GM08714 (cell line): ENCODE results near the gene TFAP2B.

Source experiments
- H3K4me3 ChIP-seq: fragments of 200-500 bp; sonication (Bioruptor generic); 2 replicates; pipeline ENCODE4 v1.5.1; 2014; ENCODE audit warnings: mild to moderate bottlenecking, low read length, inconsistent platforms
- ZNF274 ChIP-seq: IDR thresholded peaks from 2 replicates; pipeline ENCODE4 v1.6.1; 2012; ENCODE audit warnings: mild to moderate bottlenecking, low read depth, low read length

Gene TFAP2B

GRCh38 chr6:50834929-50835410, 16.3 kb downstream of the TFAP2B start:
- TF ChIP-seq ZNF274: no peak
- no peak overlapping the region for H3K4me3 ChIP-seq

GRCh38 chr6:50836231-50836630, 17.6 kb downstream of the TFAP2B start:
- no peak for TF ChIP-seq ZNF274
- H3K4me3 ChIP-seq: no peak overlapping the region

GRCh38 chr6:50837589-50838445, 19.1 kb downstream of the TFAP2B start:
- no peak overlapping the region for H3K4me3 ChIP-seq
- no peak for TF ChIP-seq ZNF274

DNA sequence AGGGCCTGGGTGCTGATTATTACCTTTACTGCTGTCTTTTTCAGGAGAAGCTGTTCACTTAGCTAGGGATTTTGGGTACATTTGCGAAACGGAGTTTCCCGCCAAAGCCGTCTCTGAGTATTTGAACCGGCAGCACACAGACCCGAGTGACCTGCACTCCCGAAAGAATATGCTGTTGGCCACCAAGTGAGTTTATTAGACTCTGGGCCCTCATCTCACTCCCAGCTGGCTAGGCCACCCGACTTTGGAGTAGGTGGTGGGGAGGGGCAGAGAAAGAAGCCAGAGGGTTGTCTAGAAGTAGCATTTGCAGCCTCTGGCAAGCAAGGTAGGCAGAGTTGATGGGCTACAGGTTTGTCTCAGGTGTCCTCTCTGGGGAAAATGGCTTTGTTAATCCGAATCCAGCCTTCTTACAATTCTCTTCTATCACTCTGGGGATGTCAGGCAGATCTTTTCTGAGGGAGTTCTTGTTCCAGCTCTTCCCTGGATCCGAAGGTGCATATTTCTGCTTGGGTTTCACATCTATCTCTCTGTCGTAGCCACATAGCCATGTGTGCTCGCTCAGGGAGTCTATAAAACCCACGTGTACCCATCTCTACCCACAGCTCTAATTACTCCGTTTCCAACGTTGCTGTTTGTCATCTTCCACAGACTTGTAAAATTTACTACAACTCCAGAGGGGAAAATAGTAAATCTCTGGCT, 21.6 kb downstream of the TFAP2B start:
- TF ChIP-seq ZNF274: no peak
- no peak overlapping the region for H3K4me3 ChIP-seq

- TF ChIP-seq ZNF274: no peak
- H3K4me3 ChIP-seq: no peak overlapping the region
Observed at GRCh38 chr6:50840811-50841192, 22.1 kb downstream of the TFAP2B start.

DNA sequence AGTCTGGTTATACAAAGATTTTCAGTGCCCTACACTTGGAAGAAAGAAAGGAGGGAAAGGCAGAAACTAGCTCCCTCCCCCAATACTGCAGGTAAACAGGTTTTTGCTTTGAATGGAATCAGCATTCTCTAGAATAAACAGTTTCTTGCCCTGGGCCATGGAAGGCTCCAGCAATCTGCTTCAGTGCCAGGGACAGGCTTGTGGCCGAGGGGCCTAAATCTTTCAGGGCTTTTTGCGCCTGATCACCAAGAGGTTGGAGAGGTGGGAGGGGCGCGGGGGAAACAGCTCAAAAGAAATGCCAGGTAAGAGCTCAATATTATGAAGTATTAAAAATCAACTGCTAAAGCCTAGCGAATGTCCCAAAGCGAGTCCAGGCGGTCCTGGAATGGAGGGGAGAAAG, 23.8 kb downstream of the TFAP2B start:
- no peak for TF ChIP-seq ZNF274
- no peak overlapping the region for H3K4me3 ChIP-seq

- no peak overlapping the region for H3K4me3 ChIP-seq
- no peak for TF ChIP-seq ZNF274
Observed at GRCh38 chr6:50842861-50843384, 24.3 kb downstream of the TFAP2B start.

- no peak for TF ChIP-seq ZNF274
- H3K4me3 ChIP-seq: no peak overlapping the region
Observed at GRCh38 chr6:50843842-50844241, 25.2 kb downstream of the TFAP2B start.

- no peak overlapping the region for H3K4me3 ChIP-seq
- TF ChIP-seq ZNF274: no peak
Observed at GRCh38 chr6:50845499-50846143, 26.9 kb downstream of the TFAP2B start.

DNA sequence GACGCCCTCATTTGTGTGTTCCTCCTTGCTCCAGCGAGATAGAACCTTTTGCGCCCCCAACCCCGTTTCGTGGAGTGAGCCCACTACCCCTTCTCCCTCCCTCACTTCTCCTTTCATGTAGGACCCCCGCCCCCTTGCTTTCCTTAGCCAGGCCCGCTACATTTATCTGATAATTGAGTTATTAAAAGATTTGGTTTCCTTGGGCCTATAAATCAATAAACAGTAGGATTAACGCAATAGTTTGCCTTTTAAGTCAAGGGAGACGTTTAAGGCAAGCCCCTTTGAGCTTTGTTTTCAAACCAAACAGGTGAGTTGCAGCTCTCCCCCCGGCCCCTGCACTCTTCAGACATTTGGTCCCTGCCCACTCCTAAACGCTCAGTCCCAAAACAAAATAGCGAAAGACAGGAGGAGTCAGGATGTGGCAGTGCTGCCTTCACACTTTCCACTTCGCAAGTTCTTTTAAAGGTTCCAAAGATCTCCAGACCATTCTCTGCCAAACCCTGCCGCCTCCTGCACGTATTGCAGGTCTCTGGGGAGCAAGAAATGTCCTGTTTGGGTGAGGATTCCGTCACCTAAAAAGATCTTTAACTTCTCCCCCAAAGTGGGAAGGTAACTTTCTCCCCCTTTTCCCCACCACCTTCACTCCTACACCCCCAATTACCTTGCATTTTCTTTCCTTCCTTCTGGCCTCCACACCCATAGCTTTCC, 27.6 kb downstream of the TFAP2B start:
- no peak for TF ChIP-seq ZNF274
- no peak overlapping the region for H3K4me3 ChIP-seq

- no peak overlapping the region for H3K4me3 ChIP-seq
- no peak for TF ChIP-seq ZNF274
Observed at GRCh38 chr6:50846852-50847155, 28.1 kb downstream of the TFAP2B start.

- no peak for TF ChIP-seq ZNF274
- H3K4me3 ChIP-seq: no peak overlapping the region
Observed at GRCh38 chr6:50847890-50848594, 29.4 kb downstream of the TFAP2B start.

- no peak overlapping the region for H3K4me3 ChIP-seq
Observed at GRCh38 chr6:50848989-50849795, 30.5 kb downstream of the TFAP2B start.

More at GRCh38 chr6:50848989-50849795, 30.5 kb downstream of the TFAP2B start:
- no peak for TF ChIP-seq ZNF274
